HL-60 (cell line): Measurements from ENCODE around the gene AIF1. TPM values are rescaled to one million over a fixed set of nuclear protein-coding genes. Genes with fewer than 3 reads are reported as not detected.

Experiments used
- DNase-seq, 2 experiments: peaks; one replicate each; pipeline ENCODE4 v3.0.0-alpha.2; 2010 to 2020; ENCODE audit warnings: low read depth in 1 of 2, low spot score in 1 of 2
- H3K27ac ChIP-seq: fragments of 250-450 bp; sonication (Bioruptor Pico); replicated peaks from 2 replicates; pipeline ENCODE4 v1.5.1; 2020; ENCODE audit warnings: mild to moderate bottlenecking, moderate library complexity
- H3K27me3 ChIP-seq: fragments of 250-450 bp; sonication (Bioruptor Pico); 2 replicates; pipeline ENCODE4 v1.5.1; 2021; ENCODE audit warnings: mild to moderate bottlenecking, moderate library complexity; ENCODE audit not compliant: insufficient read depth, poor library complexity, severe bottlenecking
- H3K4me3 ChIP-seq: replicated peaks from 2 replicates; pipeline ENCODE4 v1.5.1; 2011; ENCODE audit warnings: mild to moderate bottlenecking, control low read depth, low read length; ENCODE audit not compliant: insufficient read depth
- GABPA ChIP-seq: IDR thresholded peaks from 2 replicates; pipeline ENCODE4 v1.6.1; 2012; ENCODE audit warnings: low read depth
- microRNA-seq: library from miRNA; unstranded; fragments of <30 nt; microRNA quantifications from one replicate; pipeline ENCODE4, GENCODE V29; 2018

Gene AIF1

GRCh38 chr6:31666337-31666965 is 51.4 kb downstream of the AIF1 start:
- no peak for TF ChIP-seq GABPA
- H3K4me3 ChIP-seq = peak overlapping the region; percentile 85
- no peak for DNase-seq
- H3K27me3 ChIP-seq = no peaks in the 10 kb centered on the region
- peak overlapping the region; percentile 100 for H3K27ac ChIP-seq

Small RNA genes within 50 kb of the gene (microRNA-seq; reads per million reads assigned to microRNA genes)
- gene MIR6832 = not detected
